HCT116 (cell line): Measurements from ENCODE around the gene FOXP1. TPM values are rescaled to one million over a fixed set of nuclear protein-coding genes. Genes with fewer than 3 reads are reported as not detected.

Experiments used
- ATAC-seq: fragments of 200-7000 bp; cut with Tn5 transposase; 2 replicates; pipeline ENCODE4 v1.9.1; 2020; ENCODE audit warnings: mild to moderate bottlenecking, moderate library complexity
- BruUV-seq: library from RNA; stranded (reverse); fragments of 400-500 nt; replicated peaks from 2 replicates; lab custom pipeline; 2021; lab: Mats Ljungman, UMichigan
- CTCF ChIA-PET: fragments of 300-600 bp; sonication (Branson Sonifier 250); formaldehyde crosslinking; loops from one replicate; lab custom pipeline; 2021; ENCODE audit warnings: antibody characterized with exemption; lab: Charles Lee
- POLR2A ChIA-PET: fragments of 300-600, 350-600 bp; sonication (Branson Sonifier 250); formaldehyde crosslinking; loops from one replicate; lab custom pipeline; 2021; ENCODE audit warnings: antibody characterized with exemption; lab: Charles Lee
- RAD21 ChIA-PET, 2 experiments: fragments of 300-600 bp; sonication (Branson Sonifier 250); formaldehyde crosslinking; loops; one replicate each; lab custom pipeline; 2023; ENCODE audit warnings: low total read pairs in 2 of 2; ENCODE audit not compliant: uncharacterized antibody in 2 of 2, unreplicated experiment in 2 of 2, low non-redundant PET in 1 of 2; lab: Charles Lee
- DNase-seq: peaks from one replicate; pipeline ENCODE4 v3.0.0-alpha.2; 2010; ENCODE audit warnings: low read depth, low spot score
- H2AFZ ChIP-seq: fragments of 200-600 bp; shearing (Covaris generic), sonication (generic); 2 replicates; pipeline ENCODE4 v1.6.1; 2017; ENCODE audit warnings: low read depth, mixed run types, mixed read lengths, antibody characterized with exemption, low read length; ENCODE audit not compliant: poor library complexity, severe bottlenecking
- H3K27ac ChIP-seq: 2 replicates; pipeline ENCODE4 v1.5.1; 2012; ENCODE audit warnings: low read depth, low read length
- H3K27me3 ChIP-seq: fragments of 200-600 bp; sonication (generic); 2 replicates; pipeline ENCODE4 v1.6.1; 2016; ENCODE audit warnings: mixed run types, low read length, mixed read lengths; ENCODE audit not compliant: insufficient read depth
- H3K36me3 ChIP-seq, 2 experiments: fragments of 200-500 bp in 1 of 2; fragments of 200-600 bp in 1 of 2; sonication (Bioruptor generic) in 1 of 2; sonication (generic) in 1 of 2; 2 replicates each; pipeline versions ENCODE4 v1.5.1 to v1.6.1; 2014 to 2016; ENCODE audit warnings: low read length in 2 of 2, inconsistent platforms in 1 of 2, mixed read lengths in 1 of 2, mixed run types in 1 of 2; ENCODE audit not compliant: insufficient read depth in 2 of 2, control insufficient read depth in 1 of 2
- H3K4me1 ChIP-seq, 2 experiments: fragments of 200-600 bp in 1 of 2; sonication (generic) in 1 of 2; 2 replicates each; pipeline versions ENCODE4 v1.5.1 to v1.6.1; 2012 to 2017; ENCODE audit warnings: low read length in 2 of 2, inconsistent platforms in 1 of 2, mild to moderate bottlenecking in 1 of 2, mixed read lengths in 1 of 2, mixed run types in 1 of 2, moderate library complexity in 1 of 2; ENCODE audit not compliant: insufficient read depth in 2 of 2, control insufficient read depth in 1 of 2
- H3K4me2 ChIP-seq: fragments of 200-600 bp; sonication (generic); 2 replicates; pipeline ENCODE4 v1.6.1; 2017; ENCODE audit warnings: mixed run types, low read length, mixed read lengths
- H3K4me3 ChIP-seq, 2 experiments: fragments of 200-600 bp in 1 of 2; sonication (generic) in 1 of 2; replicated peaks in 1 of 2; 2 replicates each; pipeline ENCODE4 v1.5.1; 2011 to 2016; ENCODE audit warnings: low read length in 2 of 2, control low read depth in 1 of 2, low read depth in 1 of 2, mild to moderate bottlenecking in 1 of 2, mixed read lengths in 1 of 2, mixed run types in 1 of 2
- H3K79me2 ChIP-seq: fragments of 200-600 bp; sonication (generic); 2 replicates; pipeline ENCODE4 v1.6.1; 2017; ENCODE audit warnings: mild to moderate bottlenecking, mixed run types, low read length, moderate library complexity, mixed read lengths; ENCODE audit not compliant: insufficient read depth
- H3K9ac ChIP-seq: fragments of 200-600 bp; sonication (generic); 2 replicates; pipeline ENCODE4 v1.6.1; 2016; ENCODE audit warnings: low read length, mixed read lengths
- H3K9me2 ChIP-seq: fragments of 200-600 bp; sonication (generic), shearing (Covaris generic); 2 replicates; pipeline ENCODE4 v1.6.1; 2017; ENCODE audit warnings: mixed run types, mild to moderate bottlenecking, moderate library complexity; ENCODE audit not compliant: insufficient read depth
- H3K9me3 ChIP-seq, 2 experiments: fragments of 200-500 bp in 1 of 2; fragments of 200-600 bp in 1 of 2; sonication (Bioruptor generic) in 1 of 2; sonication (generic) in 1 of 2; 2 replicates each; pipeline ENCODE4 v1.6.1; 2014 to 2017; ENCODE audit warnings: low read length in 2 of 2, mixed read lengths in 2 of 2, inconsistent platforms in 1 of 2, low read depth in 1 of 2, mild to moderate bottlenecking in 1 of 2, mixed run types in 1 of 2, moderate library complexity in 1 of 2; ENCODE audit not compliant: control insufficient read depth in 1 of 2, insufficient read depth in 1 of 2
- H4K20me1 ChIP-seq: fragments of 200-600 bp; sonication (generic), shearing (Covaris generic); 2 replicates; pipeline ENCODE4 v1.6.1; 2017; ENCODE audit warnings: mixed run types, mild to moderate bottlenecking, moderate library complexity; ENCODE audit not compliant: insufficient read depth
- CBX3 ChIP-seq: IDR thresholded peaks from 2 replicates; pipeline ENCODE4 v1.6.1; 2012; ENCODE audit warnings: low read depth
- CEBPB ChIP-seq: IDR thresholded peaks from 2 replicates; pipeline ENCODE4 v1.6.1; 2012; ENCODE audit warnings: low read depth
- EGR1 ChIP-seq: IDR thresholded peaks from 2 replicates; pipeline ENCODE4 v1.6.1; 2012; ENCODE audit warnings: low read depth
- EZH2 ChIP-seq: fragments of 200-600 bp; sonication (generic); IDR thresholded peaks from 2 replicates; pipeline ENCODE4 v1.6.1; 2017; ENCODE audit warnings: antibody characterized with exemption, mixed run types
- EZH2phosphoT487 ChIP-seq: fragments of 200-600 bp; IDR thresholded peaks from 2 replicates; pipeline ENCODE4 v1.6.1; 2018; ENCODE audit warnings: antibody characterized with exemption, borderline replicate concordance
- POLR2A ChIP-seq: IDR thresholded peaks from 2 replicates; pipeline ENCODE4 v1.7.0; 2011; ENCODE audit warnings: borderline replicate concordance; ENCODE audit not compliant: insufficient read depth, insufficient read length; ENCODE audit errors: extremely low read depth
- RAD21 ChIP-seq: IDR thresholded peaks from 2 replicates; pipeline ENCODE4 v1.6.1; 2012; ENCODE audit warnings: low read depth, mild to moderate bottlenecking
- SIN3A ChIP-seq: IDR thresholded peaks from 2 replicates; pipeline ENCODE4 v1.6.1; 2012; ENCODE audit warnings: low read depth
- SP1 ChIP-seq: IDR thresholded peaks from 2 replicates; pipeline ENCODE4 v1.6.1; 2012; ENCODE audit warnings: low read depth
- TCF7L2 ChIP-seq: IDR thresholded peaks from 2 replicates; pipeline ENCODE4 v1.7.0; 2011; ENCODE audit warnings: borderline replicate concordance, inconsistent platforms; ENCODE audit not compliant: insufficient read depth, insufficient read length; ENCODE audit errors: extremely low read depth
- YY1 ChIP-seq: IDR thresholded peaks from 2 replicates; pipeline ENCODE4 v1.6.1; 2011; ENCODE audit warnings: low read length, low read depth, moderate library complexity, mild to moderate bottlenecking; ENCODE audit not compliant: insufficient replicate concordance; ENCODE audit errors: extremely low read depth
- ZFX ChIP-seq: fragments of 450-650 bp; IDR thresholded peaks from 2 replicates; pipeline ENCODE4 v1.6.1; 2017
- intact Hi-C: fragments of 100-400 bp; cut with micrococcal nuclease; formaldehyde crosslinking; loops from 2 replicates; pipeline ENCODE4 v1.10.0; 2022
- total RNA-seq: library from RNA; stranded (reverse); gene quantifications from one replicate; pipeline ENCODE4 v1.2.1, GENCODE V29; 2021; ENCODE audit not compliant: unreplicated experiment
- TF ChIP-seq, protein P1 (sequence below): IDR thresholded peaks from 2 replicates; pipeline ENCODE4 v1.6.1; 2012
- TF ChIP-seq, protein P2 (sequence below): IDR thresholded peaks from 2 replicates; pipeline ENCODE4 v1.6.1; 2011; ENCODE audit warnings: mild to moderate bottlenecking, low read length, moderate library complexity; ENCODE audit not compliant: insufficient replicate concordance; ENCODE audit errors: extremely low read depth
- TF ChIP-seq, protein P3 (sequence below): IDR thresholded peaks from 2 replicates; pipeline ENCODE4 v1.6.1; 2012; ENCODE audit warnings: low read depth

The FOXP1 gene
- total RNA-seq, 1 experiment from 2014 or later = 11.4 TPM

DNA sequence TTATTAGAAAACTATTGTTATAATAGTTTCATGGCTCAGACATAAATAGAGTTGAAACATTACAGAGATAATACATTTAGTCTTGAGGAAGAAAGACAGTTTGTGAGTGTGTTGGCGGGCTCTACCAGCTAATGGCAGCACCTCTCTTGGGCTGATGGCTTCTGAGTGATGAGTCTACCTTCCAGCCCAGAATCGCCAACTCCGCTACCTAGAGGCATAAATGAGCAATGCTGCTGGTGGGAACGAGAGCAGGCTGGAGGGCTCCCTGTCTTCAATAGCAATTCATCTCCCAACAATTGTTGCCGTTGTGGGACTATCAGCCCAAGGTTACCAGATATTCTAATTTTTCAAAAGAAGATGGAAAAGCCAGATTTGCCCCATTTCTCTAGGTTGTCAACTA lies 388.7 kb downstream of the FOXP1 start:
- Histone ChIP-seq H3K9me3 (no peaks in the 10 kb centered on the region), H3K27me3 (no peaks in the 10 kb centered on the region), H2AFZ (no peak overlapping the region), H3K4me2 (no peak overlapping the region), H3K79me2 (no peaks in the 10 kb centered on the region), H4K20me1 (no peaks in the 10 kb centered on the region), H3K27ac (no peak overlapping the region), H3K36me3 (no peaks in the 10 kb centered on the region), H3K4me1 (no peaks in the 10 kb centered on the region), H3K4me3 (no peak overlapping the region), H3K9ac (no peak overlapping the region), H3K9me2 (no peaks in the 10 kb centered on the region)
- ChIA-PET POLR2A (no interaction called here), CTCF (no interaction called here), RAD21 (no interaction called here)
- no peak for DNase-seq
- intact Hi-C loops = no loop called here
- TF ChIP-seq SP1 (no peak), SIN3A (no peak), ZFX (no peak), YY1 (no peak), CEBPB (no peak), RAD21 (no peak), EZH2phosphoT487 (no peak), CBX3 (no peak), TCF7L2 (no peak), EZH2 (no peak), EGR1 (no peak), POLR2A (no peak)
- TF ChIP-seq, protein P1, sequence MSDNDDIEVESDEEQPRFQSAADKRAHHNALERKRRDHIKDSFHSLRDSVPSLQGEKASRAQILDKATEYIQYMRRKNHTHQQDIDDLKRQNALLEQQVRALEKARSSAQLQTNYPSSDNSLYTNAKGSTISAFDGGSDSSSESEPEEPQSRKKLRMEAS = no peak
- TF ChIP-seq, protein P2, sequence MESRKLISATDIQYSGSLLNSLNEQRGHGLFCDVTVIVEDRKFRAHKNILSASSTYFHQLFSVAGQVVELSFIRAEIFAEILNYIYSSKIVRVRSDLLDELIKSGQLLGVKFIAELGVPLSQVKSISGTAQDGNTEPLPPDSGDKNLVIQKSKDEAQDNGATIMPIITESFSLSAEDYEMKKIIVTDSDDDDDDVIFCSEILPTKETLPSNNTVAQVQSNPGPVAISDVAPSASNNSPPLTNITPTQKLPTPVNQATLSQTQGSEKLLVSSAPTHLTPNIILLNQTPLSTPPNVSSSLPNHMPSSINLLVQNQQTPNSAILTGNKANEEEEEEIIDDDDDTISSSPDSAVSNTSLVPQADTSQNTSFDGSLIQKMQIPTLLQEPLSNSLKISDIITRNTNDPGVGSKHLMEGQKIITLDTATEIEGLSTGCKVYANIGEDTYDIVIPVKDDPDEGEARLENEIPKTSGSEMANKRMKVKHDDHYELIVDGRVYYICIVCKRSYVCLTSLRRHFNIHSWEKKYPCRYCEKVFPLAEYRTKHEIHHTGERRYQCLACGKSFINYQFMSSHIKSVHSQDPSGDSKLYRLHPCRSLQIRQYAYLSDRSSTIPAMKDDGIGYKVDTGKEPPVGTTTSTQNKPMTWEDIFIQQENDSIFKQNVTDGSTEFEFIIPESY = no peak
- TF ChIP-seq, protein P3, sequence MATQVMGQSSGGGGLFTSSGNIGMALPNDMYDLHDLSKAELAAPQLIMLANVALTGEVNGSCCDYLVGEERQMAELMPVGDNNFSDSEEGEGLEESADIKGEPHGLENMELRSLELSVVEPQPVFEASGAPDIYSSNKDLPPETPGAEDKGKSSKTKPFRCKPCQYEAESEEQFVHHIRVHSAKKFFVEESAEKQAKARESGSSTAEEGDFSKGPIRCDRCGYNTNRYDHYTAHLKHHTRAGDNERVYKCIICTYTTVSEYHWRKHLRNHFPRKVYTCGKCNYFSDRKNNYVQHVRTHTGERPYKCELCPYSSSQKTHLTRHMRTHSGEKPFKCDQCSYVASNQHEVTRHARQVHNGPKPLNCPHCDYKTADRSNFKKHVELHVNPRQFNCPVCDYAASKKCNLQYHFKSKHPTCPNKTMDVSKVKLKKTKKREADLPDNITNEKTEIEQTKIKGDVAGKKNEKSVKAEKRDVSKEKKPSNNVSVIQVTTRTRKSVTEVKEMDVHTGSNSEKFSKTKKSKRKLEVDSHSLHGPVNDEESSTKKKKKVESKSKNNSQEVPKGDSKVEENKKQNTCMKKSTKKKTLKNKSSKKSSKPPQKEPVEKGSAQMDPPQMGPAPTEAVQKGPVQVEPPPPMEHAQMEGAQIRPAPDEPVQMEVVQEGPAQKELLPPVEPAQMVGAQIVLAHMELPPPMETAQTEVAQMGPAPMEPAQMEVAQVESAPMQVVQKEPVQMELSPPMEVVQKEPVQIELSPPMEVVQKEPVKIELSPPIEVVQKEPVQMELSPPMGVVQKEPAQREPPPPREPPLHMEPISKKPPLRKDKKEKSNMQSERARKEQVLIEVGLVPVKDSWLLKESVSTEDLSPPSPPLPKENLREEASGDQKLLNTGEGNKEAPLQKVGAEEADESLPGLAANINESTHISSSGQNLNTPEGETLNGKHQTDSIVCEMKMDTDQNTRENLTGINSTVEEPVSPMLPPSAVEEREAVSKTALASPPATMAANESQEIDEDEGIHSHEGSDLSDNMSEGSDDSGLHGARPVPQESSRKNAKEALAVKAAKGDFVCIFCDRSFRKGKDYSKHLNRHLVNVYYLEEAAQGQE = no peak
- no peak for ATAC-seq
- no TSS peak for BruUV-seq
